DND-41 (cell line): Measurements from ENCODE around the gene RASSF7.

Source experiments
- ATAC-seq: fragments of 200-7000 bp; cut with Tn5 transposase; 3 replicates; pipeline ENCODE4 v1.9.1; 2021; ENCODE audit warnings: low read depth; ENCODE audit not compliant: insufficient read depth
- DNase-seq: peaks from one replicate; pipeline ENCODE4 v3.0.0-alpha.2; 2020
- H2AFZ ChIP-seq: 2 replicates; pipeline ENCODE4 v1.6.0; 2012; ENCODE audit warnings: low read depth, low read length
- H3K27ac ChIP-seq: 2 replicates; pipeline ENCODE4 v1.5.1; 2012; ENCODE audit warnings: low read length, inconsistent platforms
- H3K27me3 ChIP-seq: fragments of 200-600 bp; sonication (generic); 2 replicates; pipeline ENCODE4 v1.6.0; 2012; ENCODE audit warnings: low read length, mild to moderate bottlenecking, inconsistent platforms; ENCODE audit not compliant: insufficient read depth, poor library complexity
- H3K36me3 ChIP-seq: 2 replicates; pipeline ENCODE4 v1.5.1; 2012; ENCODE audit warnings: low read length, inconsistent platforms; ENCODE audit not compliant: insufficient read depth
- H3K4me1 ChIP-seq: 2 replicates; pipeline ENCODE4 v1.5.1; 2012; ENCODE audit warnings: mild to moderate bottlenecking, low read length; ENCODE audit not compliant: insufficient read depth
- H3K4me2 ChIP-seq: 2 replicates; pipeline ENCODE4 v1.6.0; 2012; ENCODE audit warnings: mild to moderate bottlenecking, moderate library complexity, low read length, inconsistent platforms; ENCODE audit not compliant: insufficient read depth
- H3K4me3 ChIP-seq, 2 experiments: fragments of 200-600 bp in 1 of 2; shearing (Covaris generic) in 1 of 2; 2 replicates each; pipeline ENCODE4 v1.5.1; 2012 to 2016; ENCODE audit warnings: inconsistent platforms in 2 of 2, low read length in 2 of 2, mild to moderate bottlenecking in 2 of 2, low read depth in 1 of 2, moderate library complexity in 1 of 2
- H3K79me2 ChIP-seq: 2 replicates; pipeline ENCODE4 v1.6.0; 2012; ENCODE audit warnings: low read length, inconsistent platforms; ENCODE audit not compliant: insufficient read depth
- H3K9ac ChIP-seq: 2 replicates; pipeline ENCODE4 v1.6.0; 2012; ENCODE audit warnings: low read depth, mild to moderate bottlenecking, inconsistent platforms, low read length, moderate library complexity
- H3K9me3 ChIP-seq: 2 replicates; pipeline ENCODE4 v1.5.1; 2012; ENCODE audit warnings: low read length, moderate library complexity, mild to moderate bottlenecking, inconsistent platforms; ENCODE audit not compliant: insufficient read depth, severe bottlenecking
- H4K20me1 ChIP-seq: 2 replicates; pipeline ENCODE4 v1.6.0; 2012; ENCODE audit warnings: low read length; ENCODE audit not compliant: insufficient read depth
- CTCF ChIP-seq: IDR thresholded peaks from 2 replicates; pipeline ENCODE4 v1.5.1; 2012; ENCODE audit warnings: borderline replicate concordance, low read length, moderate library complexity, mild to moderate bottlenecking; ENCODE audit not compliant: poor library complexity, severe bottlenecking; ENCODE audit errors: extremely low read depth
- EZH2 ChIP-seq: IDR thresholded peaks from 3 replicates; pipeline ENCODE4 v1.6.1; 2012; ENCODE audit warnings: borderline replicate concordance, low read depth, mild to moderate bottlenecking, moderate library complexity, low read length, inconsistent platforms; ENCODE audit not compliant: severe bottlenecking

Gene RASSF7

GRCh38 chr11:557328-558132, 3.2 kb upstream of the RASSF7 start:
- no peaks in the 10 kb centered on the region for H3K9me3 ChIP-seq
- DNase-seq (no peak), ATAC-seq (no peak)
- H3K4me3 ChIP-seq = no peak overlapping the region
- H3K79me2 ChIP-seq = peaks cover 8% of the 10 kb centered on the region
- H3K27me3 ChIP-seq = no peaks in the 10 kb centered on the region
- H3K4me2 ChIP-seq = no peak overlapping the region
- TF ChIP-seq CTCF (no peak), EZH2 (no peak)
- H4K20me1 ChIP-seq = peaks cover 12% of the 10 kb centered on the region
- H2AFZ ChIP-seq = no peak overlapping the region
- peaks cover 37% of the 10 kb centered on the region for H3K4me1 ChIP-seq
- H3K9ac ChIP-seq = no peak overlapping the region
- H3K36me3 ChIP-seq = peaks cover 4% of the 10 kb centered on the region; the same call in 1 of the 2 replicates
- H3K27ac ChIP-seq = no peak overlapping the region

- Histone ChIP-seq H3K79me2 (peaks cover 8% of the 10 kb centered on the region), H3K4me2 (no peak overlapping the region), H2AFZ (no peak overlapping the region), H3K9me3 (no peaks in the 10 kb centered on the region), H3K27me3 (no peaks in the 10 kb centered on the region), H3K9ac (no peak overlapping the region), H4K20me1 (peaks cover 22% of the 10 kb centered on the region), H3K4me3 (no peak overlapping the region), H3K36me3 (peaks cover 14% of the 10 kb centered on the region; the same call in 1 of the 2 replicates), H3K4me1 (peaks cover 40% of the 10 kb centered on the region), H3K27ac (no peak overlapping the region)
- TF ChIP-seq CTCF = no peak
- no peak for TF ChIP-seq EZH2
- no peak for ATAC-seq
- DNase-seq = no peak
Observed at GRCh38 chr11:558503-558902, 2.3 kb upstream of the RASSF7 start.

GRCh38 chr11:559020-559620, 1.6 kb upstream of the RASSF7 start:
- H3K9ac ChIP-seq = no peak overlapping the region
- H3K27ac ChIP-seq = no peak overlapping the region
- no peaks in the 10 kb centered on the region for H3K9me3 ChIP-seq
- H3K79me2 ChIP-seq = peaks cover 8% of the 10 kb centered on the region
- no peak overlapping the region for H2AFZ ChIP-seq
- H3K4me2 ChIP-seq = no peak overlapping the region
- peaks cover 27% of the 10 kb centered on the region for H4K20me1 ChIP-seq
- TF ChIP-seq CTCF = peak; percentile 28
- no peak for TF ChIP-seq EZH2
- H3K36me3 ChIP-seq = peaks cover 19% of the 10 kb centered on the region
- peaks cover 40% of the 10 kb centered on the region for H3K4me1 ChIP-seq
- ATAC-seq (no peak), DNase-seq (no peak)
- H3K27me3 ChIP-seq = no peaks in the 10 kb centered on the region
- no peak overlapping the region for H3K4me3 ChIP-seq
